CD14-positive monocyte (primary cell): ENCODE data around the gene ECE2. TPM values are rescaled to one million over a fixed set of nuclear protein-coding genes. Genes with fewer than 3 reads are reported as not detected.
"Not testable (repeated sequence)": the region's sequence is repeated elsewhere in the genome, so short reads cannot be mapped to it uniquely, and the experiment has no call there.

Source experiments
- DNase-seq, 3 donors: peaks; one replicate each; pipeline ENCODE4 v3.0.0-alpha.2; 2011 to 2022
- H2AFZ ChIP-seq: 2 replicates; pipeline ENCODE4 v1.6.0; 2012; ENCODE audit warnings: mild to moderate bottlenecking, low read depth, low read length, inconsistent platforms; ENCODE audit not compliant: insufficient read depth, poor library complexity, severe bottlenecking
- H3K27ac ChIP-seq, 2 donors: 1 replicate in 1 of 2; 2 replicates in 1 of 2; pipeline ENCODE4 v1.5.1; 2012 to 2013; ENCODE audit warnings: low read length in 2 of 2, control low read depth in 1 of 2, inconsistent platforms in 1 of 2, low read depth in 1 of 2, mild to moderate bottlenecking in 1 of 2
- H3K27me3 ChIP-seq, 2 donors: one replicate each; pipeline versions ENCODE4 v1.6.0 to v1.6.1; 2011 to 2013; ENCODE audit warnings: low read length in 2 of 2; ENCODE audit not compliant: control insufficient read depth in 2 of 2, insufficient read depth in 2 of 2
- H3K36me3 ChIP-seq, 2 donors: replicated peaks in 1 of 2; 1 replicate in 1 of 2; 2 replicates in 1 of 2; pipeline versions ENCODE4 v1.5.1 to v1.6.1; 2012 to 2013; ENCODE audit warnings: low read length in 2 of 2, control low read depth in 1 of 2, inconsistent platforms in 1 of 2, mild to moderate bottlenecking in 1 of 2; ENCODE audit not compliant: insufficient read depth in 2 of 2, control insufficient read depth in 1 of 2
- H3K4me1 ChIP-seq, 2 donors: 1 replicate in 1 of 2; 2 replicates in 1 of 2; pipeline versions ENCODE4 v1.5.1 to v1.6.1; 2012 to 2013; ENCODE audit warnings: low read length in 2 of 2, control low read depth in 1 of 2, inconsistent platforms in 1 of 2, mild to moderate bottlenecking in 1 of 2, moderate library complexity in 1 of 2; ENCODE audit not compliant: insufficient read depth in 2 of 2, control insufficient read depth in 1 of 2
- H3K4me2 ChIP-seq: replicated peaks from 2 replicates; pipeline ENCODE3; 2012; ENCODE audit warnings: low read length, moderate library complexity, mild to moderate bottlenecking; ENCODE audit not compliant: poor library complexity, severe bottlenecking; ENCODE audit errors: extremely low read depth
- H3K4me3 ChIP-seq, 3 experiments: fragments of 200-600 bp in 1 of 3; sonication (generic) in 1 of 3; replicated peaks in 1 of 3; 1 replicate in 2 of 3; 2 replicates in 1 of 3; pipeline ENCODE4 v1.5.1; 2011 to 2013; ENCODE audit warnings: low read length in 3 of 3, mild to moderate bottlenecking in 3 of 3, control low read depth in 2 of 3, low read depth in 2 of 3, inconsistent platforms in 1 of 3, moderate library complexity in 1 of 3
- H3K79me2 ChIP-seq: 2 replicates; pipeline ENCODE4 v1.6.0; 2012; ENCODE audit warnings: mild to moderate bottlenecking, control low read depth, inconsistent platforms, low read length, moderate library complexity; ENCODE audit not compliant: insufficient read depth
- H3K9ac ChIP-seq: 2 replicates; pipeline ENCODE4 v1.6.0; 2017; ENCODE audit warnings: low read length, mild to moderate bottlenecking; ENCODE audit not compliant: insufficient read depth, poor library complexity, severe bottlenecking
- H3K9me3 ChIP-seq, 2 donors: replicated peaks in 1 of 2; 1 replicate in 1 of 2; 2 replicates in 1 of 2; pipeline versions ENCODE4 v1.5.1 to v1.6.1; 2012 to 2013; ENCODE audit warnings: low read length in 2 of 2, control low read depth in 1 of 2; ENCODE audit not compliant: control insufficient read depth in 1 of 2, insufficient read depth in 1 of 2
- H4K20me1 ChIP-seq: 2 replicates; pipeline ENCODE4 v1.6.0; 2012; ENCODE audit warnings: mild to moderate bottlenecking, low read length, control low read depth, moderate library complexity; ENCODE audit not compliant: insufficient read depth
- H3K27ac Mint-ChIP-seq, 7 donors: one replicate each; pipeline ENCODE4 v1.8.0; 2020; ENCODE audit warnings: mild to moderate bottlenecking in 7 of 7, mixed read lengths in 7 of 7, moderate library complexity in 6 of 7, inconsistent platforms in 2 of 7
- H3K27me3 Mint-ChIP-seq, 3 donors: one replicate each; pipeline ENCODE4 v1.8.0; 2021 to 2022; ENCODE audit warnings: low read depth in 3 of 3, mild to moderate bottlenecking in 3 of 3, mixed read lengths in 3 of 3, moderate library complexity in 3 of 3, inconsistent platforms in 1 of 3
- H3K36me3 Mint-ChIP-seq, 2 donors: one replicate each; pipeline ENCODE4 v1.8.0; 2020; ENCODE audit warnings: mixed read lengths in 2 of 2, inconsistent platforms in 1 of 2, mild to moderate bottlenecking in 1 of 2
- H3K4me1 Mint-ChIP-seq: one replicate; pipeline ENCODE4 v1.8.0; 2020; ENCODE audit warnings: mild to moderate bottlenecking, mixed read lengths
- H3K4me3 Mint-ChIP-seq, 2 donors: one replicate each; pipeline ENCODE4 v1.8.0; 2020; ENCODE audit warnings: mild to moderate bottlenecking in 2 of 2, mixed read lengths in 2 of 2, moderate library complexity in 1 of 2
- H3K9me3 Mint-ChIP-seq, 7 donors: one replicate each; pipeline ENCODE4 v1.8.0; 2020 to 2022; ENCODE audit warnings: mixed read lengths in 7 of 7, mild to moderate bottlenecking in 6 of 7, moderate library complexity in 6 of 7, inconsistent platforms in 2 of 7
- CTCF ChIP-seq: fragments of 200-600 bp; IDR thresholded peaks from one replicate; pipeline ENCODE4 v1.8.0; 2022; ENCODE audit warnings: antibody characterized with exemption, mild to moderate bottlenecking
- WGBS: methylation state at CpG from one replicate; pipeline ENCODE4 v1.1.5; 2013; ENCODE audit warnings: missing lambda C conversion rate; ENCODE audit not compliant: insufficient coverage; 5-methylcytosine and 5-hydroxymethylcytosine counted together
- intact Hi-C, 2 donors: fragments of 100-400 bp; cut with micrococcal nuclease; formaldehyde crosslinking; loops; one replicate each; pipeline versions ENCODE4 v1.15.0 to v1.15.1; 2023
- polyA plus RNA-seq, 3 donors: library from polyadenylated mRNA; depleted of rRNA in 1 of 3; unstranded in 2 of 3; stranded (reverse) in 1 of 3; fragments of 300-500 nt in 2 of 3; fragments of >200 nt in 1 of 3; fragmentation: Illumina TruSeq in 2 of 3; gene quantifications; 1 replicate in 2 of 3; 2 replicates in 1 of 3; pipeline ENCODE4 v1.2.3, GENCODE V29; 2012 to 2021

ECE2 gene
- polyA plus RNA-seq, 3 donors = not detected

DNA sequence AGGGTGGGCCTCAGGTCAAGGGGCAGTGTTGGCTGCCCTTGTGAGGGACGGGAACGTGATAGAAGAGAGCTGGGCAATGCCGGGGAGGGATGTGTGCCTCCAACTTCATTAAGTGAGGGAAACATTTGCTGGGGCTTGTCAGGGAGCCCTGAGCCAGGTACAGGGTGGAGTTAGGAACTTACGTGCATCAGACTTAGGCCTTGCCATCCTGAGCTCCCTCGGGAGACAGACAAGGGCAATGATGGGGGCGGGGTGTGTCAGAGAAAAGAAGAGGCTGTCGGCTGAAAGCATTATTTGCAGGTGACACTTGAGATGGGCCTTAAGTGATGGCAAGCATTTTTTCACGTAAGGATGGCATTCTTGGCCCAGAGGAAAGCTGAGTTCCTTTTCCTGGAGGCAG lies 63.2 kb downstream of the ECE2 start:
- Histone ChIP-seq H4K20me1 (peaks cover 44% of the 10 kb centered on the region), H2AFZ (no peak overlapping the region), H3K36me3 (peaks cover 36 to 41% of the 10 kb centered on the region in 2 donors), H3K9ac (no peak overlapping the region), H3K27ac (no peak overlapping the region), H3K4me2 (no peak overlapping the region), H3K4me1 (peaks cover 36 to 44% of the 10 kb centered on the region in 2 donors), H3K9me3 (no peaks in the 10 kb centered on the region), H3K4me3 (no peak overlapping the region), H3K79me2 (peaks cover 22% of the 10 kb centered on the region), H3K27me3 (peaks cover 0 to 4% of the 10 kb centered on the region in 2 donors)
- no peak for DNase-seq
- Mint-ChIP-seq H3K4me1 (peaks cover 48% of the 10 kb centered on the region), H3K4me3 (no peak overlapping the region), H3K9me3 (peaks cover 0 to 1% (median 0%) of the 10 kb centered on the region in 7 donors), H3K27ac (peak overlapping the region in 2 of 7 donors; percentile 33 to 58), H3K27me3 (peaks cover 1 to 12% (median 10%) of the 10 kb centered on the region in 3 donors), H3K36me3 (peaks cover 57 to 58% of the 10 kb centered on the region in 2 donors)
- intact Hi-C loops = no loop called here
- TF ChIP-seq CTCF = no peak
- WGBS = 94% methylated on average over 8 of the region's 8 CpGs

- intact Hi-C loops, H3K9me3 ChIP-seq, H3K4me3 ChIP-seq, H3K27ac ChIP-seq, H3K27me3 ChIP-seq, H3K9ac ChIP-seq, H3K4me3 Mint-ChIP-seq, H3K27ac Mint-ChIP-seq, DNase-seq, H3K4me2 ChIP-seq, H3K9me3 Mint-ChIP-seq, H2AFZ ChIP-seq: not testable (repeated sequence)
- peaks cover 1 to 12% (median 10%) of the 10 kb centered on the region in 3 donors for H3K27me3 Mint-ChIP-seq
- peaks cover 36 to 44% of the 10 kb centered on the region in 2 donors for H3K4me1 ChIP-seq
- peaks cover 33 to 41% of the 10 kb centered on the region in 2 donors for H3K36me3 ChIP-seq
- H4K20me1 ChIP-seq = peaks cover 44% of the 10 kb centered on the region
- peaks cover 56 to 58% of the 10 kb centered on the region in 2 donors for H3K36me3 Mint-ChIP-seq
- 100% methylated on average over 16 of the region's 19 CpGs for WGBS
- peaks cover 22% of the 10 kb centered on the region for H3K79me2 ChIP-seq
- peaks cover 42% of the 10 kb centered on the region for H3K4me1 Mint-ChIP-seq
Measured at GRCh38 chr3:184339451-184340135, 63.8 kb downstream of the ECE2 start.
